22Rv1 (cell line): Measurements from ENCODE around the gene ESR2.

Experiments used
- ZFX ChIP-seq: fragments of 450-650 bp; IDR thresholded peaks from 2 replicates; pipeline ENCODE4 v1.6.1; 2017; ENCODE audit warnings: antibody characterized with exemption, borderline replicate concordance
- TF ChIP-seq, protein P1 (sequence below): fragments of 450-650 bp; IDR thresholded peaks from 2 replicates; pipeline ENCODE4 v1.5.1; 2017; ENCODE audit warnings: mild to moderate bottlenecking

GRCh38 chr14:64232944-64233343, 61.2 kb downstream of the ESR2 start:
- TF ChIP-seq, protein P1, sequence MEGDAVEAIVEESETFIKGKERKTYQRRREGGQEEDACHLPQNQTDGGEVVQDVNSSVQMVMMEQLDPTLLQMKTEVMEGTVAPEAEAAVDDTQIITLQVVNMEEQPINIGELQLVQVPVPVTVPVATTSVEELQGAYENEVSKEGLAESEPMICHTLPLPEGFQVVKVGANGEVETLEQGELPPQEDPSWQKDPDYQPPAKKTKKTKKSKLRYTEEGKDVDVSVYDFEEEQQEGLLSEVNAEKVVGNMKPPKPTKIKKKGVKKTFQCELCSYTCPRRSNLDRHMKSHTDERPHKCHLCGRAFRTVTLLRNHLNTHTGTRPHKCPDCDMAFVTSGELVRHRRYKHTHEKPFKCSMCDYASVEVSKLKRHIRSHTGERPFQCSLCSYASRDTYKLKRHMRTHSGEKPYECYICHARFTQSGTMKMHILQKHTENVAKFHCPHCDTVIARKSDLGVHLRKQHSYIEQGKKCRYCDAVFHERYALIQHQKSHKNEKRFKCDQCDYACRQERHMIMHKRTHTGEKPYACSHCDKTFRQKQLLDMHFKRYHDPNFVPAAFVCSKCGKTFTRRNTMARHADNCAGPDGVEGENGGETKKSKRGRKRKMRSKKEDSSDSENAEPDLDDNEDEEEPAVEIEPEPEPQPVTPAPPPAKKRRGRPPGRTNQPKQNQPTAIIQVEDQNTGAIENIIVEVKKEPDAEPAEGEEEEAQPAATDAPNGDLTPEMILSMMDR = no peak
- no peak for TF ChIP-seq ZFX
